Measurements from ENCODE around the gene SYNJ2. TPM values are rescaled to one million over a fixed set of nuclear protein-coding genes. Genes with fewer than 3 reads are reported as not detected.
"Not testable (repeated sequence)": the region's sequence is repeated elsewhere in the genome, so short reads cannot be mapped to it uniquely, and the experiment has no call there.

SYNJ2 gene
- total RNA-seq, 1 donor from 2014 or later: 8.2 TPM

- DNase-seq (ENCODE audit: low read depth) (peak; percentile 51), FAIRE-seq (no peak)
- no peaks in the 10 kb centered on the region for H3K27me3 ChIP-seq (ENCODE audit: control insufficient read depth, insufficient read depth, low read length)
- TF ChIP-seq CTCF (IDR thresholded peaks at IDR 0.05; ENCODE audit: insufficient read depth, low read length, severe bottlenecking): no peak
- H3K4me3 ChIP-seq (ENCODE audit: low read depth, low read length): no peak overlapping the region
- H3K36me3 ChIP-seq (ENCODE audit: control insufficient read depth, insufficient read depth, low read length): no peaks in the 10 kb centered on the region
These were observed 18.9 kb upstream of the SYNJ2 start for GRCh38 chr6:157962601-157963302.

- peak; percentile 29 for DNase-seq (ENCODE audit: low read depth)
- no peak for FAIRE-seq
- no peaks in the 10 kb centered on the region for H3K36me3 ChIP-seq (ENCODE audit: control insufficient read depth, insufficient read depth, low read length)
- H3K27me3 ChIP-seq (ENCODE audit: control insufficient read depth, insufficient read depth, low read length): no peaks in the 10 kb centered on the region
- H3K4me3 ChIP-seq (ENCODE audit: low read depth, low read length): no peak overlapping the region
- TF ChIP-seq CTCF (IDR thresholded peaks at IDR 0.05; ENCODE audit: insufficient read depth, low read length, severe bottlenecking): no peak
These were observed 17.6 kb upstream of the SYNJ2 start for GRCh38 chr6:157964100-157964499.

- no peak for TF ChIP-seq CTCF (IDR thresholded peaks at IDR 0.05; ENCODE audit: insufficient read depth, low read length, severe bottlenecking)
- Histone ChIP-seq H3K4me3 (ENCODE audit: low read depth, low read length) (no peak overlapping the region), H3K36me3 (ENCODE audit: control insufficient read depth, insufficient read depth, low read length) (no peaks in the 10 kb centered on the region), H3K27me3 (ENCODE audit: control insufficient read depth, insufficient read depth, low read length) (no peaks in the 10 kb centered on the region)
- FAIRE-seq: no peak
- no peak for DNase-seq (ENCODE audit: low read depth)
These were observed 16.3 kb upstream of the SYNJ2 start for GRCh38 chr6:157965387-157965786.

GRCh38 chr6:157966589-157966977 lies 15.1 kb upstream of the SYNJ2 start:
- no peaks in the 10 kb centered on the region for H3K36me3 ChIP-seq (ENCODE audit: control insufficient read depth, insufficient read depth, low read length)
- no peak overlapping the region for H3K4me3 ChIP-seq (ENCODE audit: low read depth, low read length)
- DNase-seq (ENCODE audit: low read depth) (no peak), FAIRE-seq (no peak)
- H3K27me3 ChIP-seq (ENCODE audit: control insufficient read depth, insufficient read depth, low read length): no peaks in the 10 kb centered on the region
- no peak for TF ChIP-seq CTCF (IDR thresholded peaks at IDR 0.05; ENCODE audit: insufficient read depth, low read length, severe bottlenecking)

- no peak for TF ChIP-seq CTCF (IDR thresholded peaks at IDR 0.05; ENCODE audit: insufficient read depth, low read length, severe bottlenecking)
- no peak for DNase-seq (ENCODE audit: low read depth)
These were observed 14.6 kb upstream of the SYNJ2 start for GRCh38 chr6:157967020-157967419.

GRCh38 chr6:157967486-157967885 lies 14.2 kb upstream of the SYNJ2 start:
- Histone ChIP-seq H3K27me3 (ENCODE audit: control insufficient read depth, insufficient read depth, low read length) (no peaks in the 10 kb centered on the region), H3K4me3 (ENCODE audit: low read depth, low read length) (no peak overlapping the region), H3K36me3 (ENCODE audit: control insufficient read depth, insufficient read depth, low read length) (no peaks in the 10 kb centered on the region)
- DNase-seq (ENCODE audit: low read depth): no peak
- FAIRE-seq: no peak
- no peak for TF ChIP-seq CTCF (IDR thresholded peaks at IDR 0.05; ENCODE audit: insufficient read depth, low read length, severe bottlenecking)

More at GRCh38 chr6:157967020-157967419, 14.6 kb upstream of the SYNJ2 start:
- H3K27me3 ChIP-seq (ENCODE audit: control insufficient read depth, insufficient read depth, low read length): no peaks in the 10 kb centered on the region
- FAIRE-seq: no peak
- no peak overlapping the region for H3K4me3 ChIP-seq (ENCODE audit: low read depth, low read length)
- no peaks in the 10 kb centered on the region for H3K36me3 ChIP-seq (ENCODE audit: control insufficient read depth, insufficient read depth, low read length)

- not testable (repeated sequence) for H3K36me3 ChIP-seq (ENCODE audit: control insufficient read depth, insufficient read depth, low read length); FAIRE-seq; H3K27me3 ChIP-seq (ENCODE audit: control insufficient read depth, insufficient read depth, low read length); DNase-seq (ENCODE audit: low read depth); H3K4me3 ChIP-seq (ENCODE audit: low read depth, low read length)
These were observed 9.5 kb upstream of the SYNJ2 start for GRCh38 chr6:157972177-157972576.

All from bronchial epithelial cell (primary cell).